GM18951 (cell line): Measurements from ENCODE around the gene OTULIN.

Experiments used
- POLR2A ChIP-seq: IDR thresholded peaks from 4 replicates; pipeline ENCODE4 v1.6.1; 2011; ENCODE audit warnings: mild to moderate bottlenecking; ENCODE audit not compliant: insufficient read length, insufficient read depth; ENCODE audit errors: extremely low read depth
- in situ Hi-C: fragments of 300-500 bp; cut with MboI; formaldehyde crosslinking; loops from one replicate; pipeline ENCODE4 v1.12.0; 2022; ENCODE audit warnings: low sequenced_read_pairs, mixed read lengths, inconsistent platforms; ENCODE audit not compliant: unreplicated experiment

Gene OTULIN

GRCh38 chr5:14664270-14665100 is at the start of gene OTULIN:
Gene OTULIN (plus strand): TSS chr5:14664718. CDS start chr5:14664826, 108 bp downstream.
- in situ Hi-C loops: loop anchor here (25.0 kb wide), 1 partner anchor 502 kb away; no protein-coding TSS in a partner anchor

GRCh38 chr5:14615365-14615764 is 49.2 kb upstream of the OTULIN start:
- no peak for TF ChIP-seq POLR2A

More at GRCh38 chr5:14664270-14665100, at the start of gene OTULIN:
- peak; percentile 89 for TF ChIP-seq POLR2A

GRCh38 chr5:14617441-14617840 is 47.1 kb upstream of the OTULIN start:
- in situ Hi-C loops: no loop called here
- TF ChIP-seq POLR2A: no peak

More at GRCh38 chr5:14615365-14615764, 49.2 kb upstream of the OTULIN start:
- in situ Hi-C loops: no loop called here

- in situ Hi-C loops: loop anchor here (25.0 kb wide), 2 partner anchors 215 to 640 kb away; no protein-coding TSS in a partner anchor
- TF ChIP-seq POLR2A: no peak
These were observed 37.2 kb upstream of the OTULIN start for GRCh38 chr5:14627270-14627669.

- in situ Hi-C loops: loop anchor here (25.0 kb wide), 2 partner anchors 216 to 641 kb away; no protein-coding TSS in a partner anchor
- TF ChIP-seq POLR2A: no peak
These were observed 36.2 kb upstream of the OTULIN start for GRCh38 chr5:14628346-14628745.

- TF ChIP-seq POLR2A: no peak
- in situ Hi-C loops: loop anchor here (25.0 kb wide), 2 partner anchors 218 to 643 kb away; no protein-coding TSS in a partner anchor
These were observed 33.8 kb upstream of the OTULIN start for GRCh38 chr5:14630671-14631070.

GRCh38 chr5:14635656-14636055 is 28.9 kb upstream of the OTULIN start:
- TF ChIP-seq POLR2A: no peak
- in situ Hi-C loops: loop anchor here (25.0 kb wide), 2 partner anchors 223 to 648 kb away; no protein-coding TSS in a partner anchor

GRCh38 chr5:14640765-14641164 is 23.8 kb upstream of the OTULIN start:
- in situ Hi-C loops: loop anchor here (25.0 kb wide), 2 partner anchors 228 to 653 kb away; no protein-coding TSS in a partner anchor
- TF ChIP-seq POLR2A: no peak

- in situ Hi-C loops: loop anchor here (25.0 kb wide), 2 partner anchors 232 to 657 kb away; no protein-coding TSS in a partner anchor
- TF ChIP-seq POLR2A: no peak
These were observed 19.8 kb upstream of the OTULIN start for GRCh38 chr5:14644623-14645237.

- in situ Hi-C loops: loop anchor here (25.0 kb wide), 1 partner anchor 488 kb away; no protein-coding TSS in a partner anchor
- TF ChIP-seq POLR2A: no peak
These were observed 14.5 kb upstream of the OTULIN start for GRCh38 chr5:14650052-14650451.

- in situ Hi-C loops: loop anchor here (25.0 kb wide), 1 partner anchor 493 kb away; no protein-coding TSS in a partner anchor
- TF ChIP-seq POLR2A: no peak
These were observed 9.3 kb upstream of the OTULIN start for GRCh38 chr5:14655146-14655741.

GRCh38 chr5:14656898-14657297 is 7.6 kb upstream of the OTULIN start:
- no peak for TF ChIP-seq POLR2A
- in situ Hi-C loops: loop anchor here (25.0 kb wide), 1 partner anchor 495 kb away; no protein-coding TSS in a partner anchor
